Measurements from ENCODE around the gene FOXL3.

FOXL3 gene

DNA sequence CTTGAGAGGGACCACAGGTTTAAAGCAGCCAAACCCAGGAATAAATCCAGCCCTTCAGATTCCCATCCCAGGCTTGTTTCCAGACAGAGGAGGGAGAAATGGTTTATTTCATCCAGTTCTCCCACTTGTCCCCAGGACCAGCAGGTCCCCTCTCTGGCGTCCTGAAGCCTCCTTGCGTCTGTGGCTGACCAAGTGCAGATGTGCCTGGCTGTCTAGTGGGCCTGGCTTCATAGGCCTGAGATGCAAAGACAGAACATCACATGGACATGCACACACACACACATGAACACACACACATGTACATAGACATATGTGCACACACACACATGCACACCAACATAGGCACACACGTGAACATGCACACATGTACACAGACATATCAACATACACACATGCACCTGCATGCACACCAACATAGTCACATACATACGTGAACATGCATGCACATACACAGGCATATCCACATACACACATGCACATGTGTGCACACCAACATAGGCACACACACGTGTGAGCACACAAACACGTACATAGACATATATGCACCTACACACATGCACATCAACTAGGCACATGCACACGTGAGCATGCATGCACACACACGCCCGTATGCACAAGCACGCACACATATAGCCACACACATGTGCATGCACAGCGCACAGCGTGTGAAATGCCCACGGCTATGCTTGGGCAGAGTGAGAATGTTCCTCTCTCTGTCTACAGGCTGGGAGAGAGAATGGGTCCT is 10.7 kb downstream of the FOXL3 start:
- DNase-seq (ENCODE audit: low read depth in 4 of 4, low spot score in 1 of 4): no peak

GRCh38 chr7:301291-302053 is 11.5 kb downstream of the FOXL3 start:
- DNase-seq (ENCODE audit: low read depth in 4 of 4, low spot score in 1 of 4): no peak

GRCh38 chr7:302054-302992 is 12.4 kb downstream of the FOXL3 start:
- no peak for DNase-seq (ENCODE audit: low read depth in 4 of 4, low spot score in 1 of 4)

DNA sequence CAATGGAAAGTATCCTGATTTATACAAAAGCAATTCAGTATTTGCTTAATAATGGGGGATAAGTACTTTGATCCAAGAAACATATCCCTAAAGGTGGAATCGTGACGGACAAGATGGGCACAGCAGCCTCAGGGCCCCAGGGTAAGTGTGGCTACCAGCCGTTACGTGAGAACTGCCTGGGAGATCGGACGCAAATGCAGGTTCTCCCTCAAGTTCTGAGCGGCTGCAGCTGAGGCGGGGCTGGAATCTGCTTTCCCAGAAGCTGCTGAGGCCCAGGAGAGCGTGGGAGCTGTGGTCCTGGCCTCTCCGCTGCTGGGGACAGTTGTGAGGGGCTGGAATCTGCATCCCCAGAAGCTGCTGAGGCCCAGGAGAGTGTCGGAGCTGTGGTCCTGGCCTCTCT is 13.5 kb downstream of the FOXL3 start:
- no peak for DNase-seq (ENCODE audit: low read depth in 4 of 4, low spot score in 1 of 4)

DNA sequence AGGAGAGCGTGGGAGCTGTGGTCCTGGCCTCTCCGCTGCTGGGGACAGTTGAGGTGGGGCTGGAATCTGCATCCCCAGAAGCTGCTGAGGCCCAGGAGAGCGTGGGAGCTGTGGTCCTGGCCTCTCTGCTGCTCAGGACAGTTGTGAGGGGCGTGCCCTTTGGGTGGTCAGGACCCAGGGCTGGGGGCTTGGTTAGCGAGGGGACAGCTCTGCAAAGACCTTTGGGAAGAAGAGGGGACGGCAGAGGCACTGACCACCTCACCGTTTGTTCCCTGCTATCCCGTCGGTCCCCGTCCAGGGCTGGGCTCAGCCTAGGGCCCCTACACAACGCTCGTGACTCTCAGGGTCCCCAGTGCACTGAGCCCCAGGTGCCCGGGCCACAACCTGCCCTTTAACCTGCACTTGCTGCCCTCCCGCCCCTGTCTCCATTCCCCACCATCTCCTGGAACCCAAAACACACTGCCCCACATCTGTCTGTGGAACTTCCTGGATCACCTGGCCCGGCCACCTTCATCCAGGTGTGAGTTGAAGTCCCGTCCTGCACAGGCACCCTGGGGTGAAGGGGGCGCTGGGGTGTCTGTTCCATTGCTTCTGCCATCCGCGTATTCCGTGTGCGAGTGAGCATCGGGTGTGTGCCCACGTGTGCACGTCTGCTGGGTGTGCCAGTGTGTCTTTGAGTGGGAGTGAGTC is 14.1 kb downstream of the FOXL3 start:
- no peak for DNase-seq (ENCODE audit: low read depth in 4 of 4, low spot score in 1 of 4)

GRCh38 chr7:304574-305409 is 14.8 kb downstream of the FOXL3 start:
- DNase-seq (ENCODE audit: low read depth in 4 of 4, low spot score in 1 of 4): no peak

GRCh38 chr7:305410-306151 is 15.6 kb downstream of the FOXL3 start:
- DNase-seq (ENCODE audit: low read depth in 4 of 4, low spot score in 1 of 4): no peak

DNA sequence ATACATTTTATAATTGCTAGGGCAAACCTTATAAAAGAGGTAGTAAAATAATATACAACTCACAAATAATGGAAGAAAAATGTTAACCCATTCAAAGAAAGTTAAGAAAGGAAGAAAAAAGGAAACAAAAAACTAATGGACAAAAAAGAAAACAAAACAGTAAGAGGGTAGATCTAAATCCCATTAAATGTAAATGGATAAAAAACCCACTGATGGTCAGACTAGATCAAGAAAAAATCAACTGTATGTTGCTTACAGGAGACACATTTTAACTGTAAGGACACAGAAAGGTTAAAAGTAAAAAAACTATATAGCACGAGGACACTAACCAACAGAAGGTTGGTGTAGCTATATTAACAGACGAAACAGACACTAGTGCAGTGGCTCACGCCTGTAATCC is 18.0 kb downstream of the FOXL3 start:
- DNase-seq (ENCODE audit: low read depth in 4 of 4, low spot score in 1 of 4): no peak

- DNase-seq (ENCODE audit: low read depth in 4 of 4, low spot score in 1 of 4): no peak
These were observed 19.7 kb downstream of the FOXL3 start for GRCh38 chr7:309586-310228.

DNA sequence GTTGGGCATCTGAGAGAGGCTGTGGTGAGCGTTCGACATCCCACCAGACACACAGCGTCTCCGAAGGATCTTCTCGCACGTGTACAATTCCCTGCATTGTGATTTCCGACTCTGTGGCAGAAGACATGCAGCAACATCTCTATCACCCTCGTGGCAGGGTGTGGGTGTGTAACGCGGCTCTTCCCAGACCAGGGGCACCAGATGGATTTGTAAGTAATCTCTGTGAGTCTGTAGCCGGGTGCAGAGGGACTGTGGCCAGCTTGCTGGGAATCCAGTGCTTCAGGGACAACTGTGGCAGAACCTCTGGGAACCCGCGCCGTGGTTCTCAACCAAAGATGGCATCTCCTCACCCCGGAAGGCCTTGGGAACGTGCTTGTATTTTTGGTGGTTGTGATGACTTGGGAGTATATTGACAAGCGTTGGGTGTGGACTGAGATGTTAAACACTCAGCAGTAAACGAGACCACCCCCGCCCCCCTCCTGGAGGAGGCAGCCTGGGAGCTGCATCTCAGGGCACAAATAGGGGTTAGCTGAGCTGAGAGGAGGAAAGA is 21.2 kb downstream of the FOXL3 start:
- DNase-seq (ENCODE audit: low read depth in 4 of 4, low spot score in 1 of 4): no peak

DNA sequence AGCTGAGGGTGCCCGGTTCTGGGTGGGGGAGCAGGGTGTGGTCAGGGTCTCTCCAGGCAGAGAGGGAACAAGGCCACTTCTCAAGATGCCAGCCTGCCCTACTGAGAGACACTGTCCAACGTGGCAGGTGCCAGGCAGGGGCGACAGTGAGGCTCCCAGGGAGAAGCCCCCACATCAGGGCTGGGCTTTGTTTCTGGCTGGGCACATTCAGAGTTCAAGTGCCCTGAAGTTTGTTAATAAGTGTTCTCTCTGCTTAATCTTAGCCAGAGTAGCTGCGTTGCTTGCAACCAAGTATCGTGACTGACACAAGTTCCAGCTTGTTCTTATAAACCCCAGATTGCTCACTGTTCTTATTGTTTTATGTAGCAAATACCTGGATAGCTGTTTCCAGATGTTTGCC is 21.8 kb downstream of the FOXL3 start:
- no peak for DNase-seq (ENCODE audit: low read depth in 4 of 4, low spot score in 1 of 4)

DNA sequence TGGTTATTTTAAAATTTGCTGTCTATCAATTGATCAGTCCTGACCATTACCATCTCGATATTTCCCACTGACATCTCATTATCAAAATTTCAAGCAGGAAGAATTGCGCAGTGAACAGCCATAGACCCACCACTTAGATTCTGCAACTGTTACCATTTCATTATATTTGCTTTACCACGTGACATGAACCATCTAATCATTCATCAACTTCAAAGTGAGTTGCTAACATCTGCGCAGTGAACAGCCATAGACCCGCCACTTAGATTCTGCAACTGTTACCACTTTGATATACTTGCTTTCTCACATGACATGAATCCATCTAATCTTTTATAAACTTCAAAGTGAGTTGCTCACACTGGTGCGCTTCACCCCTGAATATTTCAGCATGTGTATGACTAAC is 22.5 kb downstream of the FOXL3 start:
- no peak for DNase-seq (ENCODE audit: low read depth in 4 of 4, low spot score in 1 of 4)

- DNase-seq (ENCODE audit: low read depth in 4 of 4, low spot score in 1 of 4): no peak
These were observed 24.9 kb downstream of the FOXL3 start for GRCh38 chr7:314853-315252.

- no peak for DNase-seq (ENCODE audit: low read depth in 4 of 4, low spot score in 1 of 4)
These were observed 25.7 kb downstream of the FOXL3 start for GRCh38 chr7:315516-316265.

DNA sequence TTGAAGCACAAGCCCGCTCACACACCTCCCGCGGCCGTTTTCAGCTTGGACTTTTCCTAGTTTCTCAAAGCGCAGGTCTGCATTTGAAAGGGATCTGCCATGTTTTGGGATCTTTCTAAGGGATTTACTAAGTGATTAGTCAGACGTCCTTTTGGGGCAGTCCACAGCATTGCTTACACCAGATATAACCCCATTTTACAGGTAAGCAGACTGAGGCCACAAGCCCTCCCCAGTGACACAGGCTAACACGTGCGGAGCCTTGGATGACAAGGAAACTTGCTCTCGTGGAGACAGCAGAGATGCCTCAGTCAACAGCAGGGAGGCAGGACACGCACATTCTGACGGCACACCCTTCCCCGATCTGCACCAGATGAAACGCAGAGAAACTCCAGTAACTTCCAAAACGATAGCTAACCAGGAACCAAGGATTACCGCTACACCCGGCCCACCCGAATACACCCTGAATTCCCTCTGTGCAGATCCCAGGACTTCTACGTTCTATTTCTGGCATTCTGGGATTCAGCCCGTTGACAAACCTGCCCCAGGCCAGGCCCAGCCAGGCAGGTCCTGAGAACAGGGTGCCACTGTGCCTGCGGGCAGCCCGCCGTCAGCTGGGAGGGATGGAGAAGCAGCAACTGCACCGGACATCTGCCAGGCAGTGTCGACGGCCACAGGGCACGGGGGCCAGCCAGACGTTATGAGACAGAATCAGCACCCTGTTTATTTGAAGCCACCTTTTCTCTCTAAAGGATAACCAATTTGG is 27.9 kb downstream of the FOXL3 start:
- no peak for DNase-seq (ENCODE audit: low read depth in 4 of 4, low spot score in 1 of 4)

- DNase-seq (ENCODE audit: low read depth in 4 of 4, low spot score in 1 of 4): no peak
These were observed 28.5 kb downstream of the FOXL3 start for GRCh38 chr7:318476-318875.
